ENCODE results near the gene DHRS9.

DHRS9 gene

DNA sequence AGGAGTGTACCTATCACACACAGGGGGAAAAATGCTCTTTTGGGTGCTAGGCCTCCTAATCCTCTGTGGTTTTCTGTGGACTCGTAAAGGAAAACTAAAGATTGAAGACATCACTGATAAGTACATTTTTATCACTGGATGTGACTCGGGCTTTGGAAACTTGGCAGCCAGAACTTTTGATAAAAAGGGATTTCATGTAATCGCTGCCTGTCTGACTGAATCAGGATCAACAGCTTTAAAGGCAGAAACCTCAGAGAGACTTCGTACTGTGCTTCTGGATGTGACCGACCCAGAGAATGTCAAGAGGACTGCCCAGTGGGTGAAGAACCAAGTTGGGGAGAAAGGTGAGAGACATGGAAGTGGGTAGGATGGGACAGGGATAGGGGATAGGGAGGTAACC is 12.2 kb downstream of the DHRS9 start:
- TF ChIP-seq GLIS3 (CRISPR knock-in tag; IDR thresholded peaks at IDR 0.05) (no peak), TOX (CRISPR knock-in tag; IDR thresholded peaks at IDR 0.05; ENCODE audit: borderline replicate concordance) (no peak), CSRNP3 (CRISPR knock-in tag; IDR thresholded peaks at IDR 0.05) (no peak), CREB5 (CRISPR knock-in tag; IDR thresholded peaks at IDR 0.05; ENCODE audit: low read depth) (no peak), ESRRG (CRISPR knock-in tag; IDR thresholded peaks at IDR 0.05) (no peak), RARB (CRISPR knock-in tag; IDR thresholded peaks at IDR 0.05) (no peak), TSHZ2 (CRISPR knock-in tag; IDR thresholded peaks at IDR 0.05) (no peak), ZC3H10 (CRISPR knock-in tag; IDR thresholded peaks at IDR 0.05) (no peak), ZFP3 (CRISPR knock-in tag; IDR thresholded peaks at IDR 0.05) (no peak), ZNF8 (CRISPR knock-in tag; IDR thresholded peaks at IDR 0.05) (no peak), ARNTL (CRISPR knock-in tag; IDR thresholded peaks at IDR 0.05; ENCODE audit: borderline replicate concordance, low read depth) (no peak), PATZ1 (CRISPR knock-in tag; IDR thresholded peaks at IDR 0.05; ENCODE audit: borderline replicate concordance) (no peak)
- no peak for ATAC-seq

DNA sequence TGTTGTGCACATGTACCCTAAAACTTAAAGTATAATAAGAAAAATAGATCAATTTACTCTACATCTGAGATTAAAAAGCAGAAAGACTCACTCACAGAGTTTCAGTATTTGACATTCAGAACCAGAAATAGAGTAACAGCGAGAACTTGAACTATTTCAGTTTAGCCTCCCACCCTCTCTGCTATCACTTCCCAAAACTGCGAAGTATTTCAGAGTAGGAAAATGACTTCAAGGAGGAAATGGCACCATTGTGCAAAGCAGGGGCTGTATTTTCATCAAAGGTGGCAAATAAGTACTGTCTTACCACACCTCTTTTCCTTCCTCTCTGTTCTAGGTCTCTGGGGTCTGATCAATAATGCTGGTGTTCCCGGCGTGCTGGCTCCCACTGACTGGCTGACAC is 13.6 kb downstream of the DHRS9 start:
- no peak for ATAC-seq
- TF ChIP-seq GLIS3 (CRISPR knock-in tag; IDR thresholded peaks at IDR 0.05) (no peak), OSR1 (CRISPR knock-in tag; IDR thresholded peaks at IDR 0.05) (no peak), ZFP30 (CRISPR knock-in tag; IDR thresholded peaks at IDR 0.05) (no peak), CSDC2 (CRISPR knock-in tag; IDR thresholded peaks at IDR 0.05) (no peak), ZC3H10 (CRISPR knock-in tag; IDR thresholded peaks at IDR 0.05) (no peak), TOX (CRISPR knock-in tag; IDR thresholded peaks at IDR 0.05; ENCODE audit: borderline replicate concordance) (no peak), ESRRG (CRISPR knock-in tag; IDR thresholded peaks at IDR 0.05) (no peak)
- TF ChIP-seq, protein P1, sequence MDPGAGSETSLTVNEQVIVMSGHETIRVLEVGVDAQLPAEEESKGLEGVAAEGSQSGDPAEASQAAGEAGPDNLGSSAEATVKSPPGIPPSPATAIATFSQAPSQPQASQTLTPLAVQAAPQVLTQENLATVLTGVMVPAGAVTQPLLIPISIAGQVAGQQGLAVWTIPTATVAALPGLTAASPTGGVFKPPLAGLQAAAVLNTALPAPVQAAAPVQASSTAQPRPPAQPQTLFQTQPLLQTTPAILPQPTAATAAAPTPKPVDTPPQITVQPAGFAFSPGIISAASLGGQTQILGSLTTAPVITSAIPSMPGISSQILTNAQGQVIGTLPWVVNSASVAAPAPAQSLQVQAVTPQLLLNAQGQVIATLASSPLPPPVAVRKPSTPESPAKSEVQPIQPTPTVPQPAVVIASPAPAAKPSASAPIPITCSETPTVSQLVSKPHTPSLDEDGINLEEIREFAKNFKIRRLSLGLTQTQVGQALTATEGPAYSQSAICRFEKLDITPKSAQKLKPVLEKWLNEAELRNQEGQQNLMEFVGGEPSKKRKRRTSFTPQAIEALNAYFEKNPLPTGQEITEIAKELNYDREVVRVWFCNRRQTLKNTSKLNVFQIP (CRISPR knock-in tag; IDR thresholded peaks at IDR 0.05; ENCODE audit: borderline replicate concordance, low read depth) = no peak

DNA sequence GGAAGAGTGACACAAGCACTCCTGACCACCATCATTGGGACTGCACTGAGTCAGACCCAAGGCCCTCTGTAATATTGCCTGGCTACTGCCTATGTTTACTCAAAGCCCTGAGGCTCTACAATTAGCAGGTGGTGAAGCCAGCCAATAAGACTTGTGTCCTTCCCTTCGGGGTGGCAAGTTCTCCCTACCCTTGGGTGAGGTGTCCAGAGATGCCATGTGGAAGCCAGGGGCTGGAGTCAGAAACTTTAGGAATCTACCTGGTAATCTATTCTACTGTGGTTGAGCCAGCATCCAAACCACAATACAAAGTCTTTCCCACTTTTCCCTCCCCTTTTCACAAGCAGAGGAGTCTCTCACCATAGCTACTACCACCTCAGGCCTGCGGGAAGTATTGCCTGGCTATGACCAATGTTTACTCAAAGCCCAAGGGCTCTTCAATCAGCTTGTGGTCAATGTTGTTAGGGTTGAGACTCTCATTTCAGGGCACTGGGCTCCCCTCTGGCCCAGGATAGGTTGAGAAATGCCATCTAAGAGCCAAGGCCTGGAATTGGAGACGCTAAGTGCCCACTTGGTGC is 17.6 kb downstream of the DHRS9 start:
- TF ChIP-seq CSDC2 (CRISPR knock-in tag; IDR thresholded peaks at IDR 0.05) (no peak), SNAI2 (CRISPR knock-in tag; IDR thresholded peaks at IDR 0.05) (no peak), ZC3H10 (CRISPR knock-in tag; IDR thresholded peaks at IDR 0.05) (no peak), OSR1 (CRISPR knock-in tag; IDR thresholded peaks at IDR 0.05) (no peak), ZFP3 (CRISPR knock-in tag; IDR thresholded peaks at IDR 0.05) (no peak), ZNF565 (CRISPR knock-in tag; conservative IDR thresholded peaks at IDR 0.05; ENCODE audit: low read depth) (no peak), ZFP30 (CRISPR knock-in tag; IDR thresholded peaks at IDR 0.05) (no peak), TCF4 (CRISPR knock-in tag; IDR thresholded peaks at IDR 0.05; ENCODE audit: borderline replicate concordance) (no peak), GLIS3 (CRISPR knock-in tag; IDR thresholded peaks at IDR 0.05) (no peak), BACH2 (CRISPR knock-in tag; IDR thresholded peaks at IDR 0.05; ENCODE audit: borderline replicate concordance) (no peak), ARNTL (CRISPR knock-in tag; IDR thresholded peaks at IDR 0.05; ENCODE audit: borderline replicate concordance, low read depth) (no peak), TSHZ2 (CRISPR knock-in tag; IDR thresholded peaks at IDR 0.05) (no peak), ISL1 (CRISPR knock-in tag; IDR thresholded peaks at IDR 0.05) (no peak)
- no peak for ATAC-seq

All from SK-N-SH treated with all-trans-retinoic acid at 6 μM for 48 hours (cell line).